WTC11 (cell line): ENCODE results near the gene ZNF850. TPM values are rescaled to one million over a fixed set of nuclear protein-coding genes. Genes with fewer than 3 reads are reported as not detected.
A peak's percentile ranks its signal among the peaks of the same experiment; 100 is the strongest.

ENCODE experiments used
- ATAC-seq: fragments of 200-7000 bp; cut with Tn5 transposase; 2 replicates; pipeline ENCODE4 v1.10.0; 2021; ENCODE audit warnings: mild to moderate bottlenecking, moderate library complexity
- CTCF ChIA-PET: fragments of 300-600 bp; sonication (Branson Sonifier 250); formaldehyde crosslinking; loops from one replicate; lab custom pipeline; 2021; ENCODE audit warnings: antibody characterized with exemption; lab: Charles Lee
- POLR2A ChIA-PET: fragments of 350-600 bp; sonication (Branson Sonifier 250); formaldehyde crosslinking; loops from one replicate; lab custom pipeline; 2021; ENCODE audit warnings: antibody characterized with exemption; lab: Charles Lee
- DNase-seq: peaks from one replicate; pipeline ENCODE4 v3.0.0; 2021; ENCODE audit warnings: low spot score
- H3K27ac Mint-ChIP-seq: 2 replicates; pipeline ENCODE4 v1.8.0; 2021; ENCODE audit warnings: mixed read lengths
- H3K27me3 Mint-ChIP-seq: 2 replicates; pipeline ENCODE4 v1.8.0; 2021; ENCODE audit warnings: low read depth, mild to moderate bottlenecking, moderate library complexity, mixed read lengths
- H3K36me3 Mint-ChIP-seq: 2 replicates; pipeline ENCODE4 v1.8.0; 2021; ENCODE audit warnings: mixed read lengths
- H3K4me1 Mint-ChIP-seq: 2 replicates; pipeline ENCODE4 v1.8.0; 2022; ENCODE audit warnings: mixed read lengths
- H3K4me3 Mint-ChIP-seq: 2 replicates; pipeline ENCODE4 v1.8.0; 2021; ENCODE audit warnings: mild to moderate bottlenecking, moderate library complexity, mixed read lengths
- H3K9me3 Mint-ChIP-seq: 2 replicates; pipeline ENCODE4 v1.8.0; 2021; ENCODE audit warnings: mixed read lengths
- FOXJ3 ChIP-seq: sonication (generic); formaldehyde crosslinking; IDR thresholded peaks from 2 replicates; pipeline ENCODE4 v1.9.0; 2021; ENCODE audit warnings: missing genetic modification reagents, mild to moderate bottlenecking, borderline replicate concordance
- FOXK1 ChIP-seq: sonication (generic); formaldehyde crosslinking; IDR thresholded peaks from 2 replicates; pipeline ENCODE4 v1.8.0; 2022; ENCODE audit warnings: mild to moderate bottlenecking, moderate library complexity, missing genetic modification reagents
- FOXP1 ChIP-seq: sonication (generic); formaldehyde crosslinking; IDR thresholded peaks from 2 replicates; pipeline ENCODE4 v1.8.0; 2022; ENCODE audit warnings: missing genetic modification reagents, mild to moderate bottlenecking, moderate library complexity, borderline replicate concordance
- KAT7 ChIP-seq: sonication (generic); formaldehyde crosslinking; IDR thresholded peaks from 2 replicates; pipeline ENCODE4 v1.8.1; 2023; ENCODE audit warnings: missing genetic modification reagents, mild to moderate bottlenecking, borderline replicate concordance
- NFYB ChIP-seq: sonication (generic); formaldehyde crosslinking; conservative IDR thresholded peaks from 2 replicates; pipeline ENCODE4 v1.8.0; 2022; ENCODE audit warnings: low read depth, missing genetic modification reagents
- NR1H2 ChIP-seq: sonication (generic); formaldehyde crosslinking; IDR thresholded peaks from 2 replicates; pipeline ENCODE4 v1.9.0; 2021; ENCODE audit warnings: mild to moderate bottlenecking, moderate library complexity, missing genetic modification reagents
- RORB ChIP-seq: fragments of 250-450 bp; sonication (Bioruptor Pico); IDR thresholded peaks from 2 replicates; pipeline ENCODE4 v1.9.0; 2021; ENCODE audit warnings: mild to moderate bottlenecking
- SMAD3 ChIP-seq: sonication (generic); formaldehyde crosslinking; IDR thresholded peaks from 2 replicates; pipeline ENCODE4 v1.8.0; 2022; ENCODE audit warnings: missing genetic modification reagents, mild to moderate bottlenecking, borderline replicate concordance
- SMAD4 ChIP-seq: sonication (generic); formaldehyde crosslinking; IDR thresholded peaks from 2 replicates; pipeline ENCODE4 v1.8.0; 2022; ENCODE audit warnings: mild to moderate bottlenecking, missing genetic modification reagents
- ZBTB21 ChIP-seq: sonication (generic); formaldehyde crosslinking; IDR thresholded peaks from 2 replicates; pipeline ENCODE4 v1.8.1; 2023; ENCODE audit warnings: mild to moderate bottlenecking, missing genetic modification reagents, borderline replicate concordance
- ZNF423 ChIP-seq: fragments of 250-450 bp; sonication (Bioruptor Pico); IDR thresholded peaks from 2 replicates; pipeline ENCODE4 v2.1.2; 2022; ENCODE audit warnings: mild to moderate bottlenecking, moderate library complexity
- total RNA-seq: library from RNA; stranded (reverse); gene quantifications from 3 replicates; pipeline ENCODE4 v1.2.3, GENCODE V29; 2021
- TF ChIP-seq, protein P1 (sequence below): sonication (generic); formaldehyde crosslinking; IDR thresholded peaks from 2 replicates; pipeline ENCODE4 v1.8.1; 2023; ENCODE audit warnings: mild to moderate bottlenecking, missing genetic modification reagents, moderate library complexity
- TF ChIP-seq, protein P2 (sequence below): fragments of 250-450 bp; sonication (Bioruptor Pico); IDR thresholded peaks from 2 replicates; pipeline ENCODE4 v1.9.0; 2021; ENCODE audit warnings: mild to moderate bottlenecking, borderline replicate concordance
- TF ChIP-seq, protein P3 (sequence below): fragments of 250-450 bp; sonication (Bioruptor Pico); IDR thresholded peaks from 2 replicates; pipeline ENCODE4 v1.9.0; 2021; ENCODE audit warnings: mild to moderate bottlenecking
- TF ChIP-seq, protein P4 (sequence below): sonication (generic); formaldehyde crosslinking; IDR thresholded peaks from 2 replicates; pipeline ENCODE4 v1.8.1; 2022; ENCODE audit warnings: low read depth, missing genetic modification reagents, borderline replicate concordance
- TF ChIP-seq, protein P5 (sequence below): sonication (generic); formaldehyde crosslinking; IDR thresholded peaks from 2 replicates; pipeline ENCODE4 v1.8.0; 2022; ENCODE audit warnings: mild to moderate bottlenecking, missing genetic modification reagents
- TF ChIP-seq, protein P6 (sequence below): sonication (generic); formaldehyde crosslinking; IDR thresholded peaks from 2 replicates; pipeline ENCODE4 v1.8.0; 2022; ENCODE audit warnings: mild to moderate bottlenecking, missing genetic modification reagents

ZNF850 gene
- total RNA-seq, 1 experiment from 2014 or later = 65.9 TPM

DNA sequence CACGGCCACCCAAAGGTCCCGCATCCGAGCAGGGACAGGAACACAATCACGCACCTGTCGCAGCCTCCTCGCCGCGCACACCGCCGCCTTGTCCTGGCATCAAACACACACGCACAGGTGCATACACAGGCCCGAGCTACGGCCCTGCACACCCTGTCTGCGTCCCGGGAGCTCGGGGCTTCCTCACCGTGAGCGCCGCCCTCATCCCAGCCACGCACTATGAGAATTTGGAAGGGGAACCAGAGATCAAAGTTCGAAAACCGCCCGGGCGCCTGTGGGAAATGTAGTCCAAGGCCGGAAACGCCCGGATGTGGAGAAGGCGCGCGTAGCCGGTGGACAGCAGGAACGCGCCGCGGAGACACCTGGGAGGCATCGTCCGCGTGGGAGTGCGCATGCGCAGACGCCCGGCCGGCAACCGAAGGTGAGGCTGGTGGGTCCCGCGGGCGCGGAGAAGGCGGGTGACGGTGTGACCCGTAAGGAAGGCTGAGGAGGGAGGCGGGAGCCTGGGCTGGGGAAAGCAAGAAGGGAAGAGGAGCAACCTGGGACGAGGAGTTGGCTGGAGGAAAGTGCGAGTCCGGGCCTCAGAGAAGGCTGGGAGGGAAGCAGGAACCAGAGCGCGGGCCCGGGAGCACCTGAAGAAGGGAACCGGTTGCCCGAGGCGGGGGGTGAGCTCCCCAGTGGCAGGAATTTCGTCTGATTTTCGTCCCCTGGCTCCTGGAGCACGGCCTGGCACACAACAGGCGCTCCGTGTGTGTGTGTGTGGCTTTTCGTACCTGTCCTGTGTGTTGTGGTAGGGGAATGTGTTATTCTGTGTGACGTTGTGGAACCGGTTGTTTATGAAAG is 85.2 kb downstream of the ZNF850 start, which contains the start of gene ZNF567 (continued):
- TF ChIP-seq, protein P1, sequence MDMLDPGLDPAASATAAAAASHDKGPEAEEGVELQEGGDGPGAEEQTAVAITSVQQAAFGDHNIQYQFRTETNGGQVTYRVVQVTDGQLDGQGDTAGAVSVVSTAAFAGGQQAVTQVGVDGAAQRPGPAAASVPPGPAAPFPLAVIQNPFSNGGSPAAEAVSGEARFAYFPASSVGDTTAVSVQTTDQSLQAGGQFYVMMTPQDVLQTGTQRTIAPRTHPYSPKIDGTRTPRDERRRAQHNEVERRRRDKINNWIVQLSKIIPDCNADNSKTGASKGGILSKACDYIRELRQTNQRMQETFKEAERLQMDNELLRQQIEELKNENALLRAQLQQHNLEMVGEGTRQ (CRISPR knock-in tag) = no peak
- TF ChIP-seq SMAD3 (CRISPR knock-in tag) = no peak; the same call in 1 of the 2 replicates
- TF ChIP-seq FOXP1 (CRISPR knock-in tag) = peak; percentile 78
- no peak for TF ChIP-seq ZBTB21 (CRISPR knock-in tag)
- TF ChIP-seq, protein P2, sequence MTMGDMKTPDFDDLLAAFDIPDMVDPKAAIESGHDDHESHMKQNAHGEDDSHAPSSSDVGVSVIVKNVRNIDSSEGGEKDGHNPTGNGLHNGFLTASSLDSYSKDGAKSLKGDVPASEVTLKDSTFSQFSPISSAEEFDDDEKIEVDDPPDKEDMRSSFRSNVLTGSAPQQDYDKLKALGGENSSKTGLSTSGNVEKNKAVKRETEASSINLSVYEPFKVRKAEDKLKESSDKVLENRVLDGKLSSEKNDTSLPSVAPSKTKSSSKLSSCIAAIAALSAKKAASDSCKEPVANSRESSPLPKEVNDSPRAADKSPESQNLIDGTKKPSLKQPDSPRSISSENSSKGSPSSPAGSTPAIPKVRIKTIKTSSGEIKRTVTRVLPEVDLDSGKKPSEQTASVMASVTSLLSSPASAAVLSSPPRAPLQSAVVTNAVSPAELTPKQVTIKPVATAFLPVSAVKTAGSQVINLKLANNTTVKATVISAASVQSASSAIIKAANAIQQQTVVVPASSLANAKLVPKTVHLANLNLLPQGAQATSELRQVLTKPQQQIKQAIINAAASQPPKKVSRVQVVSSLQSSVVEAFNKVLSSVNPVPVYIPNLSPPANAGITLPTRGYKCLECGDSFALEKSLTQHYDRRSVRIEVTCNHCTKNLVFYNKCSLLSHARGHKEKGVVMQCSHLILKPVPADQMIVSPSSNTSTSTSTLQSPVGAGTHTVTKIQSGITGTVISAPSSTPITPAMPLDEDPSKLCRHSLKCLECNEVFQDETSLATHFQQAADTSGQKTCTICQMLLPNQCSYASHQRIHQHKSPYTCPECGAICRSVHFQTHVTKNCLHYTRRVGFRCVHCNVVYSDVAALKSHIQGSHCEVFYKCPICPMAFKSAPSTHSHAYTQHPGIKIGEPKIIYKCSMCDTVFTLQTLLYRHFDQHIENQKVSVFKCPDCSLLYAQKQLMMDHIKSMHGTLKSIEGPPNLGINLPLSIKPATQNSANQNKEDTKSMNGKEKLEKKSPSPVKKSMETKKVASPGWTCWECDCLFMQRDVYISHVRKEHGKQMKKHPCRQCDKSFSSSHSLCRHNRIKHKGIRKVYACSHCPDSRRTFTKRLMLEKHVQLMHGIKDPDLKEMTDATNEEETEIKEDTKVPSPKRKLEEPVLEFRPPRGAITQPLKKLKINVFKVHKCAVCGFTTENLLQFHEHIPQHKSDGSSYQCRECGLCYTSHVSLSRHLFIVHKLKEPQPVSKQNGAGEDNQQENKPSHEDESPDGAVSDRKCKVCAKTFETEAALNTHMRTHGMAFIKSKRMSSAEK (CRISPR knock-in tag) = no peak
- TF ChIP-seq, protein P3, sequence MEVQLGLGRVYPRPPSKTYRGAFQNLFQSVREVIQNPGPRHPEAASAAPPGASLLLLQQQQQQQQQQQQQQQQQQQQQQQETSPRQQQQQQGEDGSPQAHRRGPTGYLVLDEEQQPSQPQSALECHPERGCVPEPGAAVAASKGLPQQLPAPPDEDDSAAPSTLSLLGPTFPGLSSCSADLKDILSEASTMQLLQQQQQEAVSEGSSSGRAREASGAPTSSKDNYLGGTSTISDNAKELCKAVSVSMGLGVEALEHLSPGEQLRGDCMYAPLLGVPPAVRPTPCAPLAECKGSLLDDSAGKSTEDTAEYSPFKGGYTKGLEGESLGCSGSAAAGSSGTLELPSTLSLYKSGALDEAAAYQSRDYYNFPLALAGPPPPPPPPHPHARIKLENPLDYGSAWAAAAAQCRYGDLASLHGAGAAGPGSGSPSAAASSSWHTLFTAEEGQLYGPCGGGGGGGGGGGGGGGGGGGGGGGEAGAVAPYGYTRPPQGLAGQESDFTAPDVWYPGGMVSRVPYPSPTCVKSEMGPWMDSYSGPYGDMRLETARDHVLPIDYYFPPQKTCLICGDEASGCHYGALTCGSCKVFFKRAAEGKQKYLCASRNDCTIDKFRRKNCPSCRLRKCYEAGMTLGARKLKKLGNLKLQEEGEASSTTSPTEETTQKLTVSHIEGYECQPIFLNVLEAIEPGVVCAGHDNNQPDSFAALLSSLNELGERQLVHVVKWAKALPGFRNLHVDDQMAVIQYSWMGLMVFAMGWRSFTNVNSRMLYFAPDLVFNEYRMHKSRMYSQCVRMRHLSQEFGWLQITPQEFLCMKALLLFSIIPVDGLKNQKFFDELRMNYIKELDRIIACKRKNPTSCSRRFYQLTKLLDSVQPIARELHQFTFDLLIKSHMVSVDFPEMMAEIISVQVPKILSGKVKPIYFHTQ = no peak
- TF ChIP-seq SMAD4 = no peak
- peak; percentile 48; the same call in 1 of the 2 replicates for TF ChIP-seq FOXK1 (CRISPR knock-in tag)
- TF ChIP-seq, protein P4, sequence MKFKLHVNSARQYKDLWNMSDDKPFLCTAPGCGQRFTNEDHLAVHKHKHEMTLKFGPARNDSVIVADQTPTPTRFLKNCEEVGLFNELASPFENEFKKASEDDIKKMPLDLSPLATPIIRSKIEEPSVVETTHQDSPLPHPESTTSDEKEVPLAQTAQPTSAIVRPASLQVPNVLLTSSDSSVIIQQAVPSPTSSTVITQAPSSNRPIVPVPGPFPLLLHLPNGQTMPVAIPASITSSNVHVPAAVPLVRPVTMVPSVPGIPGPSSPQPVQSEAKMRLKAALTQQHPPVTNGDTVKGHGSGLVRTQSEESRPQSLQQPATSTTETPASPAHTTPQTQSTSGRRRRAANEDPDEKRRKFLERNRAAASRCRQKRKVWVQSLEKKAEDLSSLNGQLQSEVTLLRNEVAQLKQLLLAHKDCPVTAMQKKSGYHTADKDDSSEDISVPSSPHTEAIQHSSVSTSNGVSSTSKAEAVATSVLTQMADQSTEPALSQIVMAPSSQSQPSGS (CRISPR knock-in tag) = no peak
- TF ChIP-seq RORB = no peak
- no peak for TF ChIP-seq NFYB

DNA sequence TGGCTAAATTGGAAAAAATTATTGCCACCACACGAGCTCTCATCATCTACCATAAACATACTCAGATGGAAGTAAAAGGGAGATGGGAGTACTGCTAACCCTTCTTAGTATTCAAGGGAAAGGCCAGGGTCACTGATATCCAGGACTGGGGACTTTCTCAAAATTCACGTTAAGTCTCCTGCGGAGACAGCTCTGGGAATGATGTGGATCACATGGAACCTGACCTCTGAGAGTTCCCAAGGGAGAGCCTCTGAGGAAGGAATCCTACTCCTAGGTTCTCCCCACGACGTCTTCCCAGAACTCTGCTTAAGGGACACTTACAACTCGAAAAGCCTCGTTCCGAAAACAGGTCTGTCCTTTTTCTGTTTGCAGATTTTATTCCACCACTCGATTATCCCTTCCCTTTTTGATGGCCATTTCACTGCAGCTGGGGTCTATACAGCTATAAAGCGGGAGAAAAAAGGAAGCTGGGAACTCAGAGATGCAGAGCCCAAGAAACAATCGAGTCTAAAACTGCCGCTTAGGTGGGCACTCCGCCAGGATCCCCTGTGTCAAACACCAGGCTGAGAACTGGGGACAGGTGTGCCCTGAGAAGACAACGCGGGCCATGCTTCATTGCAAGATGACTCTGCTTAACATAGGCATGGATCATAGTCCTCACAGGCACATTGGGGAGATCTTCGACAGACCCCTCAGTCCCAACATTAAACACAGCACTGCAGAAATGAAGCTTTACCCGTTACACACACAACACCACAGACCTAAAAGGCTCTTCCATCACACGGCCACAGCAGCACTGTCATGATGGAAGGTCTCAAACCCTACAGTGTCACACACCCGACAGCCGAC is 86.0 kb downstream of the ZNF850 start:
- no peak for DNase-seq
- ChIA-PET CTCF (no interaction called here), POLR2A (no interaction called here)
- Mint-ChIP-seq H3K27me3 (peaks cover 4% of the 10 kb centered on the region), H3K4me3 (peak overlapping the region; percentile 99), H3K36me3 (peaks cover 35% of the 10 kb centered on the region), H3K27ac (peak overlapping the region; percentile 96; the same call in 1 of the 2 replicates), H3K4me1 (peaks cover 15% of the 10 kb centered on the region), H3K9me3 (peaks cover 11% of the 10 kb centered on the region)
- peak; percentile 19 for ATAC-seq
- no peak for TF ChIP-seq NR1H2 (CRISPR knock-in tag)
- TF ChIP-seq, protein P2 (CRISPR knock-in tag) = no peak
- TF ChIP-seq, protein P5, sequence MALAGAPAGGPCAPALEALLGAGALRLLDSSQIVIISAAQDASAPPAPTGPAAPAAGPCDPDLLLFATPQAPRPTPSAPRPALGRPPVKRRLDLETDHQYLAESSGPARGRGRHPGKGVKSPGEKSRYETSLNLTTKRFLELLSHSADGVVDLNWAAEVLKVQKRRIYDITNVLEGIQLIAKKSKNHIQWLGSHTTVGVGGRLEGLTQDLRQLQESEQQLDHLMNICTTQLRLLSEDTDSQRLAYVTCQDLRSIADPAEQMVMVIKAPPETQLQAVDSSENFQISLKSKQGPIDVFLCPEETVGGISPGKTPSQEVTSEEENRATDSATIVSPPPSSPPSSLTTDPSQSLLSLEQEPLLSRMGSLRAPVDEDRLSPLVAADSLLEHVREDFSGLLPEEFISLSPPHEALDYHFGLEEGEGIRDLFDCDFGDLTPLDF (CRISPR knock-in tag) = no peak
- no peak for TF ChIP-seq ZNF423 (CRISPR knock-in tag)
- no peak for TF ChIP-seq KAT7 (CRISPR knock-in tag)
- no peak for TF ChIP-seq FOXJ3 (CRISPR knock-in tag)
- TF ChIP-seq, protein P6, sequence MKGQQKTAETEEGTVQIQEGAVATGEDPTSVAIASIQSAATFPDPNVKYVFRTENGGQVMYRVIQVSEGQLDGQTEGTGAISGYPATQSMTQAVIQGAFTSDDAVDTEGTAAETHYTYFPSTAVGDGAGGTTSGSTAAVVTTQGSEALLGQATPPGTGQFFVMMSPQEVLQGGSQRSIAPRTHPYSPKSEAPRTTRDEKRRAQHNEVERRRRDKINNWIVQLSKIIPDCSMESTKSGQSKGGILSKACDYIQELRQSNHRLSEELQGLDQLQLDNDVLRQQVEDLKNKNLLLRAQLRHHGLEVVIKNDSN (CRISPR knock-in tag) = no peak
